ENCODE measurements around the gene FSD1L. TPM values are rescaled to one million over a fixed set of nuclear protein-coding genes. Genes with fewer than 3 reads are reported as not detected.

FSD1L gene
- total and polyA plus RNA-seq, 2 donors (not counting 1 experiment from before 2014, with no cell fraction given): 0.70 to 15.2 TPM

DNA sequence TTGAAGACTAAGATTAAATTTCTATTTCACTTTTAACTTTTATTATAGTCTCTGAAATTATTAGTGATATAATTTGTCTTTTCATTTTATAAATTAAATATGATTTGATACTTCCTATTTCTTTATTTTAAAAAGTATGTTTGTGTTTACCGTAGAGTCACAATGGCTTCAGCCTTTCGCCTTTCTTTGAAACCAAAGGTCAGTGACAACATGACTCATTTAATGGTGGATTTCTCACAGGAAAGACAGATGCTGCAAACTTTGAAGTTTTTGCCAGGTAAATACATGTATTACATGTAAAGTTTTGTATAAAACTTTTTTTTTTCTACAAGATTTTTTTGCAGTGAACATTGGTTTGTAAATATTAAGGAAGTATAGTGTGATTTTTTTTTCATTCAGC, 36.4 kb downstream of the FSD1L start:
- intact Hi-C loops (cut with micrococcal nuclease): no loop called here
- peaks cover 0 to 3% of the 10 kb centered on the region in 2 donors for H3K4me1 ChIP-seq (ENCODE audit: control insufficient read depth in 2 of 2, insufficient read depth in 2 of 2, low read length in 2 of 2)
- H3K27ac Mint-ChIP-seq: no peak overlapping the region
- H3K36me3 ChIP-seq (replicated peaks in 1 of 2; ENCODE audit: control extremely low read depth in 1 of 2, control insufficient read depth in 1 of 2, extremely low read depth in 1 of 2, insufficient read depth in 2 of 2, low read length in 1 of 2): no peaks in the 10 kb centered on the region
- TF ChIP-seq, protein P1, sequence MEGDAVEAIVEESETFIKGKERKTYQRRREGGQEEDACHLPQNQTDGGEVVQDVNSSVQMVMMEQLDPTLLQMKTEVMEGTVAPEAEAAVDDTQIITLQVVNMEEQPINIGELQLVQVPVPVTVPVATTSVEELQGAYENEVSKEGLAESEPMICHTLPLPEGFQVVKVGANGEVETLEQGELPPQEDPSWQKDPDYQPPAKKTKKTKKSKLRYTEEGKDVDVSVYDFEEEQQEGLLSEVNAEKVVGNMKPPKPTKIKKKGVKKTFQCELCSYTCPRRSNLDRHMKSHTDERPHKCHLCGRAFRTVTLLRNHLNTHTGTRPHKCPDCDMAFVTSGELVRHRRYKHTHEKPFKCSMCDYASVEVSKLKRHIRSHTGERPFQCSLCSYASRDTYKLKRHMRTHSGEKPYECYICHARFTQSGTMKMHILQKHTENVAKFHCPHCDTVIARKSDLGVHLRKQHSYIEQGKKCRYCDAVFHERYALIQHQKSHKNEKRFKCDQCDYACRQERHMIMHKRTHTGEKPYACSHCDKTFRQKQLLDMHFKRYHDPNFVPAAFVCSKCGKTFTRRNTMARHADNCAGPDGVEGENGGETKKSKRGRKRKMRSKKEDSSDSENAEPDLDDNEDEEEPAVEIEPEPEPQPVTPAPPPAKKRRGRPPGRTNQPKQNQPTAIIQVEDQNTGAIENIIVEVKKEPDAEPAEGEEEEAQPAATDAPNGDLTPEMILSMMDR (IDR thresholded peaks at IDR 0.05): no peak
- no peak for TF ChIP-seq EZH2 (IDR thresholded peaks at IDR 0.05; ENCODE audit: borderline replicate concordance, insufficient read depth, low read depth, low read length, poor library complexity, severe bottlenecking)
- 100% methylated on average over 2 of the region's 2 CpGs for WGBS (ENCODE audit: insufficient coverage)
- no peak overlapping the region for H3K4me3 Mint-ChIP-seq
- no peaks in the 10 kb centered on the region for H3K9me3 Mint-ChIP-seq (ENCODE audit: insufficient read depth)
- no peak overlapping the region for H3K9ac ChIP-seq (ENCODE audit: low read length)
- H2AFZ ChIP-seq (ENCODE audit: insufficient read depth, low read depth, low read length, poor library complexity, severe bottlenecking): no peak overlapping the region
- POLR2A ChIA-PET: no interaction called here
- no peaks in the 10 kb centered on the region for H3K27me3 Mint-ChIP-seq
- no peak overlapping the region for H3K4me3 ChIP-seq (ENCODE audit: control extremely low read depth in 1 of 5, extremely low read depth in 1 of 5, insufficient read depth in 1 of 5, low read depth in 2 of 5, low read length in 4 of 5)
- DNase-seq: no peak
- no peak for ATAC-seq (ENCODE audit: low read depth)
- H3K27me3 ChIP-seq (replicated peaks in 1 of 4; ENCODE audit: control extremely low read depth in 1 of 4, control insufficient read depth in 3 of 4, insufficient read depth in 4 of 4, low read length in 3 of 4): no peaks in the 10 kb centered on the region
- H3K27ac ChIP-seq (ENCODE audit: low read length in 2 of 2): no peak overlapping the region
- H3K79me2 ChIP-seq (ENCODE audit: control insufficient read depth, insufficient read depth, low read length): no peaks in the 10 kb centered on the region
- no peaks in the 10 kb centered on the region for H3K9me3 ChIP-seq (ENCODE audit: control extremely low read depth in 1 of 3, control insufficient read depth in 2 of 3, insufficient read depth in 1 of 3, low read length in 2 of 3)
- no peak overlapping the region for H3K4me2 ChIP-seq (replicated peaks; ENCODE audit: low read depth, low read length, poor library complexity, severe bottlenecking)
- CTCF ChIA-PET: no interaction called here
- peaks cover 5% of the 10 kb centered on the region for H3K4me1 Mint-ChIP-seq
- no peaks in the 10 kb centered on the region for H4K20me1 ChIP-seq (ENCODE audit: control insufficient read depth, insufficient read depth, low read length, poor library complexity, severe bottlenecking)

DNA sequence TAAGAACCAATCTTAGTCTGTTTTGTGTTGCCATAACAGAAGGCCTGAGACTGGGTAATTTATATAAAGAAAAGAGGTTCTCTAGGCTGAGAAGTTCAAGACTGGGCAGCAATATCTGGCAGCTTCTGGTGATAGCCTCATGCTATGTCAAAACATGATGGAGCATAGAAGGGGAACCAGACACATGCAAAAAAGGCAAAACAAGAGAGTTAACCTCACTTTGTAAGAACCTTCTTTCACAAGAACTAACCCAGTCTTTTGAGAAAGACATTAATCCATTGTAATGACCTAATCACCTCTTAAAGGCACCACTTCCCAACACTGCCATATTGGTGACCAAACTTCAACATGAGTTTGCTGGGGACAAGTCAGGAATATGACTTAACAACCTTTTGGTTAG, 37.3 kb downstream of the FSD1L start:
- H3K79me2 ChIP-seq (ENCODE audit: control insufficient read depth, insufficient read depth, low read length): no peaks in the 10 kb centered on the region
- no peaks in the 10 kb centered on the region for H3K36me3 ChIP-seq (replicated peaks in 1 of 2; ENCODE audit: control extremely low read depth in 1 of 2, control insufficient read depth in 1 of 2, extremely low read depth in 1 of 2, insufficient read depth in 2 of 2, low read length in 1 of 2)
- ATAC-seq (ENCODE audit: low read depth): no peak
- no peak overlapping the region for H2AFZ ChIP-seq (ENCODE audit: insufficient read depth, low read depth, low read length, poor library complexity, severe bottlenecking)
- no peak overlapping the region for H3K27ac Mint-ChIP-seq
- no peak overlapping the region for H3K4me3 Mint-ChIP-seq
- no peaks in the 10 kb centered on the region for H3K27me3 ChIP-seq (replicated peaks in 1 of 4; ENCODE audit: control extremely low read depth in 1 of 4, control insufficient read depth in 3 of 4, insufficient read depth in 4 of 4, low read length in 3 of 4)
- H4K20me1 ChIP-seq (ENCODE audit: control insufficient read depth, insufficient read depth, low read length, poor library complexity, severe bottlenecking): no peaks in the 10 kb centered on the region
- no peaks in the 10 kb centered on the region for H3K27me3 Mint-ChIP-seq
- TF ChIP-seq EZH2 (IDR thresholded peaks at IDR 0.05; ENCODE audit: borderline replicate concordance, insufficient read depth, low read depth, low read length, poor library complexity, severe bottlenecking): no peak
- TF ChIP-seq, protein P1 (IDR thresholded peaks at IDR 0.05): no peak
- H3K4me3 ChIP-seq (ENCODE audit: control extremely low read depth in 1 of 5, extremely low read depth in 1 of 5, insufficient read depth in 1 of 5, low read depth in 2 of 5, low read length in 4 of 5): no peak overlapping the region
- H3K27ac ChIP-seq (ENCODE audit: low read length in 2 of 2): no peak overlapping the region
- H3K4me1 ChIP-seq (ENCODE audit: control insufficient read depth in 2 of 2, insufficient read depth in 2 of 2, low read length in 2 of 2): peaks cover 0 to 3% of the 10 kb centered on the region in 2 donors
- intact Hi-C loops (cut with micrococcal nuclease): no loop called here
- peaks cover 5% of the 10 kb centered on the region for H3K4me1 Mint-ChIP-seq
- no peaks in the 10 kb centered on the region for H3K9me3 Mint-ChIP-seq (ENCODE audit: insufficient read depth)
- no peak overlapping the region for H3K9ac ChIP-seq (ENCODE audit: low read length)
- DNase-seq: no peak
- no peaks in the 10 kb centered on the region for H3K9me3 ChIP-seq (ENCODE audit: control extremely low read depth in 1 of 3, control insufficient read depth in 2 of 3, insufficient read depth in 1 of 3, low read length in 2 of 3)
- no peak overlapping the region for H3K4me2 ChIP-seq (replicated peaks; ENCODE audit: low read depth, low read length, poor library complexity, severe bottlenecking)
- ChIA-PET POLR2A (no interaction called here), CTCF (interaction anchor here (0.7 kb wide), 1 partner anchor 58 kb away, joined by 3 read pairs; no protein-coding TSS in a partner anchor)
